ENCODE data around the gene ERG. TPM values are rescaled to one million over a fixed set of nuclear protein-coding genes. Genes with fewer than 3 reads are reported as not detected.
A peak's percentile ranks its signal among the peaks of the same experiment; 100 is the strongest.

ERG gene
- total RNA-seq, 1 experiment from 2014 or later, result 0.10 TPM

- DNase-seq (ENCODE audit: low read depth), result no peak
These were observed 139.6 kb downstream of the ERG start for GRCh38 chr21:38358666-38359065.

GRCh38 chr21:38358098-38358497 lies 140.2 kb downstream of the ERG start:
- no peak for DNase-seq (ENCODE audit: low read depth)

DNA sequence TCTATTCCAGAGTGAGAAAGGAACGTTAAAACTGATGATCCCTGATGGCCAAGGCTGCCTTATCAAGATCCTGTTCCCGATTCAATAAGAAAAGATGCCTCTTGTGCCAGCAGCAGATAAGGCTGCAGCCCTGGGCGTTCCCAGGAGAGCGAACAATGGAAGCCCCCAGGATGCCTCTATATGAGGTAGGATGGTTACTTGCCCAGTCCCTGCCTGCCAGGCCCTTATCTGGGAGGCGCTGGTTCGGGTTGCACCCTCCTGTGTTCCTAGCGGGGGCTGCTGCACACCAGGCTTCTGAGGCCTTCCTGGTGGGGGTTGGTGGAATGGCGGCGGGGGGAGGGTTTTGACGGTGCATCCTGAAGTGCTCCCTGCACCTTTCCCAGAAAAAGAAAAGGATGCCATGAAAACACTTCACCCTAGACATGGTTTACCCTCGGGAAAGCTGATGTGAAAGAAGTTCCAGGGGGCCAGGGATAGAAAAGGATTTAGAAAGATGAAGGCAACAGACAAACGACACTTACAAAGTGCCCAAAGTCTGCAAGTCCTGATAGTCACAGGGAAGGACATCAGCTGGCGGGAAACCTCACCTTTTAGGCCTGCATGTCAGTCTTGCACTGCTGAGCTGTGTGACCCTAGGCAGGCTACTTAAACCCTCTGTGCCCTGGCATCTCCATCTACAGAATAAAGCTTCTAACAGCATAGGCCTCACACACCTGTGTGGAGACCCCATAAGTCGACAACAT lies 141.2 kb downstream of the ERG start:
- DNase-seq (ENCODE audit: low read depth), result no peak

DNA sequence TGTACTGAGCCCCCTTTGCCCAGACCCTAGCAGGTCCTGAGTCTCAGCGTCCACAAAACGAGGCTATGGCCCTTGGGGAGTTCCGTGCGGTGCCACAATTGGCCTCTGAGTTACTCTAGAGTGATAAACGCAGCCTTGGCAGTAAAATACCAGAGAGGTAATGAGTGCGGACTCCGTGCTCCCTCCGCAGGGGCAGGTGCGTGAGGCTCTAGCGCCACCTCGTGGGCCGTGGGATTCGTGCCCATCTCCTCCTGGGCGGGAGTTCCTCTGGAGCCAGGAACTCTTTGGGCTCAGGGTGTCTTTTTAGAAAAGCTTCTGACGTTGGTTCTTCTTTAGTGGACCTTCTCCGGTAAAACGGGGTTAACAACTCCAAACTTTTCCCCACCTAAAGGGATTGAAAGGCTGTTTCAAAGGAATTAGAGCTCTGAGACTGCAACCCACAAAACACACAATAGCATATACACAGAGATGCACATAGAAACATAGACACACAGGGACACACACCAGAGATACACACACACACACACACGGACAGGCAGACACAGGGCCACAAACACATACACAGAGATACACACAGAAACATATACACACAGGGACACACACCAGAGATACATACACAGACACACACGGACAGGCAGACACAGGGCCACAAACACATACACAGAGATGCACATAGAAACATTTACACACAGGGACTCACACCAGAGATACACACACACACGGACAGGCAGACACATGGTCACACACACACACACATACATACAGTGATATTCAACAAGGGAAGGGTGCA lies 142.1 kb downstream of the ERG start:
- DNase-seq (ENCODE audit: low read depth), result peak; percentile 77

GRCh38 chr21:38355353-38355752 lies 142.9 kb downstream of the ERG start:
- no peak for DNase-seq (ENCODE audit: low read depth)

DNA sequence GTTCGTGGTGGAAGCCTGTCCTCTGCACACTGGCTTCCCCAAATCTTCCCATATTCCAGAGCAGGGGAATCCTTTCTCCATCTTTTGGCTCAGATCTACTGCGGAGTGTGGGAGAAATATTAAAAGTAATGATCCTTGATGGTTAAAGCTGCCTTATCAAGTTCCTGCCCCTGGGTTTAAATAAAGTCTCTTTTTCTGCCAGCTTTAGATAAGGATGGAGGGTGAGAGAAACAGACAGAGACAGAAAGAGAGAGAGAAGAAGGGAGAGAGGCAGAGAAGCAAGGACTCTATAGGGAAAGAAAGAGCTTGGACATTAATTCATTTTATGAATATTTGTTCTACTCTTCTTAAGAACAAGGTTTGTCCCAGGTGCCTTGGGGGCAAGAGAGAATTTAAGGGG lies 143.5 kb downstream of the ERG start:
- DNase-seq (ENCODE audit: low read depth), result no peak

GRCh38 chr21:38354231-38354630 lies 144.0 kb downstream of the ERG start:
- no peak for DNase-seq (ENCODE audit: low read depth)

GRCh38 chr21:38352536-38353219 lies 145.6 kb downstream of the ERG start:
- peak; percentile 85 for DNase-seq (ENCODE audit: low read depth)

DNA sequence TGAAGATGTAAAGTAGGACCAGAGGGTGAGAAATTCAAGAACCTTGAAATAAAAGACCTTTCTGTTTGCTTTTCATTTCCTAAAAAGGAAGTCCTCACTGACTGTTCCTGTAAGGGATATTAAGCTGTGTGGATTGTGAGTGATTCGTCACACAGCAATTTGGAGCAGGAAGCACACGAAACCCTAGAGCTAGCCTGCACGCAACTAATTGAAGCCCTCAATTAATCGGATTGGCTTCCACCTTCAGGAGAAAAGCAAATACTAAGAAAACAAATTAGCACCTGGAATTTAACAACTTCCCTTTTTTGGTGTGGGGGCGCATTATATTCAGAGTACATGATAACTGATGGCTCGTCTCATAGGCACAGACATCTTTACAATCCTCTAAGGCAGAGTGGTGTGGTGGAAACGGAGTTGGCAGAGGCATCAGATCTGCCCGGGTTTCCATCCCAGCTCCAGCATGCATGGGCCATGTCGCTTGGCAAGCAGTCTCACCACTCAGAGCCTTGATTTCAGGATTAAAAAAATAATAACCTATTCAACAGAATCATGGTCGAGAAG lies 146.2 kb downstream of the ERG start:
- DNase-seq (ENCODE audit: low read depth), result peak; percentile 92

DNA sequence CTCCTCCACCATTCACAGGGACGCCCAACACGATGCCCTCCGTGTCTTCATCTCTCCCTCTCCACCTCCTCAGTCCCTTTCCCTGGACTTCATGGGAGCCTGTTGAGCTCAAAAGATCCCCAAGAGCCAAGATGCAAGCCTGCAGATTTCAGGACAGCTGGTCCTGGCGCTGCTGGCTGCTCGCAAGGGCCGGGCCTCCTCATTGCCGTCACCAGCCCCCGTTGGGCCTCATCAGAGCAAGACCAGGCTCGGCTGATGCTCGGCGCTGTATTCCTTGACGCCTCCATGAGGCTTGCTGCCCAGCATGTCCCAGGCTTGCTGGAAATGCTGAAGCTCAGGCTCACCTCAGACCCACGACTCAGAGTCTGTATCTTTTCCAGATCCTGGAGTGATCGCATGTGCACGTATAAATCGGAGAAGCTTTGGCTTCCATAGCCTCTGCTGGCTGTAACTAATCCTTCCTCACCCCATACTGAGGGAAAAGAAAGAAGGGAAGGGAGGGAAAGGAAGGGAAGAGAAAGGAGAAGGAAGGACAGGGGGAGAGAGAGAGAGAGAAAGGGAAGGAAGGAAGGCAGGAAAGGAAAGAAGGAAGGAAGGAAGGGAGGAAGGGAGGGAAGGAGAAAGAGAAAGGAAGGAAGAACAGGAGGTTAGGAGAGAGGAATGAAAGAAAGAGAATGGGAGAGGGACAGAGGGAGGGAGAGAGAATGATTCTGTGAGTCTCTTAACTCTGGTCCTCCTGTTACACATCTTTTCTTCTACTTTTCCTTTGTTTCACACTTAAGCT lies 146.9 kb downstream of the ERG start:
- DNase-seq (ENCODE audit: low read depth), result no peak

DNA sequence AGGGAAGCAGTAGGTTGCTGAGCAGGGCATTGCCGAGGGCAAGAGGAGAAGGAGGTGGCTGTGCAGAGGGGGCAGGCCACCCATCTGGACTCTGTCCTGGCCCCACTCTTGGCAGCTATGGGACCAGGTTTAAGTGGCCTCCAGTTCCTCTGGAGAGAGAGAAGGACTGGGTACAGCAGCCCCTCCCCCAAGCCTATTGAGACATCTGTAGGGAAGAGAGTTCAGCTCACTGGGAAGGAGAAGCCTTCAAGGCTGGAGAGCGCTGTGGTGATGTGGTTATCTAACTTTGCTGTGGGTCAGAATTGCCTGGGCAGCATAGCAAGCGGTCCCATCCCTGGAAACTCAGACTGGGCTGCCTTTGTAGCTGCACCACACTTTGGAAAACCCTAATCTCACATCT lies 147.6 kb downstream of the ERG start:
- DNase-seq (ENCODE audit: low read depth), result peak; percentile 50

DNA sequence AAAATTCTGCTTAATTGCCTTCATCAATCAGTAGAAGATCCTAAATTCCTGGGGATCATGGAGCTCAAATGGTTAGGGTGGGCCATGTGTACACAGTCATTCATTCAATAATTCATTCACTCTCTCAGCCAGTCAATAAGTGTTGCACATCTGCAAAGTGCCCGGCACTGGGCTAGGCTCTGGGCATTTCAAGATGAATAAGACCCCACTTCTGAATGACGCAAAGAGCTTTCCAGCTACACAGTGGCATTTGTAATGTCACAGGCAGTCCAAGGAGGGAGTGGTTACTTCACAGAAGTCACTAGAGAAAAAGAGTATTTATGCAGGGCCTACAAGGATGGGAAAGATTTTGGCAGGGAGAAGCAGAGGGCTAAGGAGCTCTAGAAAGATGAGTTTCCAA lies 148.3 kb downstream of the ERG start:
- no peak for DNase-seq (ENCODE audit: low read depth)

DNA sequence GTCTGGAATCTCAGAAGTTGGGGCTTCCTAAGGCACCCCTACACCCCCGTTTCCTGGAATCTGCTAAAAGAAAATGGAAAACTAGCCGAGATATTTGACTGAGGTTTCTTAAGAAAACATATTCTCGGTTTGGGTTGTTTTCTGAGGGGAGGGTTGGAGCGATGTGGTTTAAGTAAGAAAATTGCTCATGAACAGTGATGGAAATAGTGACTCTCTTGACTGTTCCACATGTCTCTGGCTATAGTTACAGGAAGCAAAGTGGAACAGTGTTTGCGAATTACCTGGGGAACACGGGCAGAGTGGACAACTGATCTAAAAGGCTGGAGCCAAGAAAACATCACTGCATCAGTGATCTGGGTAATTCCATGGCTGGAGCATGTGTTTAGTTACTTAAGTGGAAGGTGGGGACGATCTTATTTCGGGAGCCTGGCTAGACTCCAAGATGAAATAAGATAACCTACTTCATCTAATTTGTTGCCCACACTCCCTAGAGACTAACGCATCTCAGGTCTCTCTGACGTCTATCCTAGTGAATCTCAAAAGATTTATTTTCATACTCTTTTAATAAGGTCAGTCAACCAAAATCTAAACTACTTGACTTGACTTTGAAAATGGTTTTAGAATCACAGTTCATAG lies 149.0 kb downstream of the ERG start:
- peak; percentile 92 for DNase-seq (ENCODE audit: low read depth)

- DNase-seq (ENCODE audit: low read depth), result no peak
These were observed 152.0 kb downstream of the ERG start for GRCh38 chr21:38346286-38346685.

- peak; percentile 99 for DNase-seq (ENCODE audit: low read depth)
These were observed 154.6 kb downstream of the ERG start for GRCh38 chr21:38343691-38344090.

- DNase-seq (ENCODE audit: low read depth), result no peak
These were observed 155.5 kb downstream of the ERG start for GRCh38 chr21:38342739-38343138.

GRCh38 chr21:38341546-38342012 lies 156.7 kb downstream of the ERG start:
- peak; percentile 41 for DNase-seq (ENCODE audit: low read depth)

DNA sequence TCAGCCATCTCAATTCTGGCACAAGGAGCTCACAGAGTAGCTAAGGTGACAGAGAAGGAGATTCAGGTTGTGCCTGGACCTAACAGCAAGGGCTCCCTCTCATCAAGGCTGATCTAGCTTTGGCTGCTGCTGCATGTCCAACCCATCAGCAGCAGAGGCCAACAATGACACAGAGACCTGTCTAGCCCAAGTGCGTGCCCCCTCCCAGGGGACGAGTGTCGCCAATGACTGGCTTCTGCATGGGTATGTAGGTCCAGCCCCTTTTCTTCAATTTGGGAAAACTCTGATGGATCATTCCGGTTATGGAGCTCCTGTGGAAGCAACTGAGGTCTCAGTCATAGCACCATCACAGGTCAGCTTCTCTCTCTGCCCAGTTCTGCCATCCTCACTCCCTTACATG lies 158.1 kb downstream of the ERG start:
- no peak for DNase-seq (ENCODE audit: low read depth)

GRCh38 chr21:38337793-38338192 lies 160.5 kb downstream of the ERG start:
- no peak for DNase-seq (ENCODE audit: low read depth)

- DNase-seq (ENCODE audit: low read depth), result no peak
These were observed 163.4 kb downstream of the ERG start for GRCh38 chr21:38334866-38335265.

Data from M059J (cell line).